Measurements from ENCODE around the gene TBC1D2. TPM values are rescaled to one million over a fixed set of nuclear protein-coding genes. Genes with fewer than 3 reads are reported as not detected.
A peak's percentile ranks its signal among the peaks of the same experiment; 100 is the strongest.

TBC1D2 gene
- total RNA-seq, 1 experiment from 2014 or later, result 58.4 TPM

DNA sequence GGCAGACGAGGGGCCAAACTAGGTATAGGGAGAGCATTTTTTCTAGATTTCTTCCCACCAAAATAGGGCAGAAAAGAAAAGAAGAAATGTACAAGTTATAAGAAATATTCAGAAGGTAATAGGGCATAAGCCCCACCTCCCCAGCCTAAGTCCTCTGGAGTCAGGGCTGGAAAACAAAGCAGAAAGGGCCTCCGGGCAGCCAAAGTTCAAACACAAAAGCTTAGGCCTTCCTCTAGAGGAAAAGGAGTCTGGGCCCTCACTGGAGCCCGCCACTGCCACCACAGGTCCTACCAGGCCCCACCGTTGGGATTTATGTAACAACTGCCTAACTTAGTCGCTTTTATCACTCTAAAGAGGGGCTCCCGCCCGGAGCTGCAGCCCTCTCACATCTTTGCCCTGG lies 27.6 kb downstream of the TBC1D2 start:
- peaks cover 29% of the 10 kb centered on the region for H3K4me1 Mint-ChIP-seq (ENCODE audit: insufficient read depth, unreplicated experiment)
- no peak for DNase-seq (ENCODE audit: unreplicated experiment)
- no peak overlapping the region for H3K27ac Mint-ChIP-seq (ENCODE audit: low read depth, unreplicated experiment)
- H3K9me3 Mint-ChIP-seq (ENCODE audit: unreplicated experiment), result no peaks in the 10 kb centered on the region
- BruUV-seq (replicated peaks), result no TSS peak
- peaks cover 77% of the 10 kb centered on the region for H3K36me3 Mint-ChIP-seq (ENCODE audit: insufficient read depth, unreplicated experiment)
- CTCF ChIA-PET, result interaction anchor here (0.6 to 1.6 kb wide), 4 partner anchors 17 to 548 kb away, joined by 3 to 5 read pairs (median 4); no protein-coding TSS in a partner anchor
- TF ChIP-seq, protein P1, sequence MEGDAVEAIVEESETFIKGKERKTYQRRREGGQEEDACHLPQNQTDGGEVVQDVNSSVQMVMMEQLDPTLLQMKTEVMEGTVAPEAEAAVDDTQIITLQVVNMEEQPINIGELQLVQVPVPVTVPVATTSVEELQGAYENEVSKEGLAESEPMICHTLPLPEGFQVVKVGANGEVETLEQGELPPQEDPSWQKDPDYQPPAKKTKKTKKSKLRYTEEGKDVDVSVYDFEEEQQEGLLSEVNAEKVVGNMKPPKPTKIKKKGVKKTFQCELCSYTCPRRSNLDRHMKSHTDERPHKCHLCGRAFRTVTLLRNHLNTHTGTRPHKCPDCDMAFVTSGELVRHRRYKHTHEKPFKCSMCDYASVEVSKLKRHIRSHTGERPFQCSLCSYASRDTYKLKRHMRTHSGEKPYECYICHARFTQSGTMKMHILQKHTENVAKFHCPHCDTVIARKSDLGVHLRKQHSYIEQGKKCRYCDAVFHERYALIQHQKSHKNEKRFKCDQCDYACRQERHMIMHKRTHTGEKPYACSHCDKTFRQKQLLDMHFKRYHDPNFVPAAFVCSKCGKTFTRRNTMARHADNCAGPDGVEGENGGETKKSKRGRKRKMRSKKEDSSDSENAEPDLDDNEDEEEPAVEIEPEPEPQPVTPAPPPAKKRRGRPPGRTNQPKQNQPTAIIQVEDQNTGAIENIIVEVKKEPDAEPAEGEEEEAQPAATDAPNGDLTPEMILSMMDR (IDR thresholded peaks at IDR 0.05; ENCODE audit: unreplicated experiment), result no peak
- H3K27me3 Mint-ChIP-seq (ENCODE audit: insufficient read depth, unreplicated experiment), result no peaks in the 10 kb centered on the region
- no peak overlapping the region for H3K4me3 Mint-ChIP-seq (ENCODE audit: unreplicated experiment)
- POLR2A ChIA-PET, result interaction anchor here (1.0 kb wide), 1 partner anchor 25 kb away, joined by 3 read pairs; no protein-coding TSS in a partner anchor
- intact Hi-C loops (cut with micrococcal nuclease), result no loop called here

DNA sequence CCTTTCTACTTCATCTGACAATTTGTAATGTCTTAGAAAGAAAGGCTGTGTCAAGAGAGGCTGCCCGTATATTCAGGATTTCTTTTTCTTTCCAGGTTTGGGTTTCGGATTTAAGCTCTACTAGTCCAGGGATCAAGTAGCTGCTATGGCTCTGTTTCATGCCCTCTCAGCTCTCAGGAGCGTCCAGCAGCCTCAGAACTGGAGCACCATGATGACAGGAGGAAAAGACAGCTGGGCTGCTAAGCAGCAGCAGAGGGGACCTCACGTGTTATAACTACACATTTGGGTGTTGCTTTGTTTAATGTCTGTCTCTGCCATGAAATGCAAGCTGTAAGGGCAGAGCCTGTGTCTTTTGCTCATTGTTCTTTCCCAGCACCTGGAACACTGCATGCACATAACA lies 28.5 kb downstream of the TBC1D2 start:
- intact Hi-C loops (cut with micrococcal nuclease), result no loop called here
- POLR2A ChIA-PET, result no interaction called here
- no peak for DNase-seq (ENCODE audit: unreplicated experiment)
- no peaks in the 10 kb centered on the region for H3K27me3 Mint-ChIP-seq (ENCODE audit: insufficient read depth, unreplicated experiment)
- H3K9me3 Mint-ChIP-seq (ENCODE audit: unreplicated experiment), result no peaks in the 10 kb centered on the region
- H3K4me3 Mint-ChIP-seq (ENCODE audit: unreplicated experiment), result no peak overlapping the region
- CTCF ChIA-PET, result interaction anchor here (0.8 to 1.6 kb wide), 2 partner anchors 21 to 25 kb away, joined by 3 read pairs; no protein-coding TSS in a partner anchor
- peaks cover 72% of the 10 kb centered on the region for H3K36me3 Mint-ChIP-seq (ENCODE audit: insufficient read depth, unreplicated experiment)
- H3K27ac Mint-ChIP-seq (ENCODE audit: low read depth, unreplicated experiment), result peak overlapping the region; percentile 85
- TF ChIP-seq, protein P1 (IDR thresholded peaks at IDR 0.05; ENCODE audit: unreplicated experiment), result no peak
- H3K4me1 Mint-ChIP-seq (ENCODE audit: insufficient read depth, unreplicated experiment), result peaks cover 35% of the 10 kb centered on the region
- no TSS peak for BruUV-seq (replicated peaks)

DNA sequence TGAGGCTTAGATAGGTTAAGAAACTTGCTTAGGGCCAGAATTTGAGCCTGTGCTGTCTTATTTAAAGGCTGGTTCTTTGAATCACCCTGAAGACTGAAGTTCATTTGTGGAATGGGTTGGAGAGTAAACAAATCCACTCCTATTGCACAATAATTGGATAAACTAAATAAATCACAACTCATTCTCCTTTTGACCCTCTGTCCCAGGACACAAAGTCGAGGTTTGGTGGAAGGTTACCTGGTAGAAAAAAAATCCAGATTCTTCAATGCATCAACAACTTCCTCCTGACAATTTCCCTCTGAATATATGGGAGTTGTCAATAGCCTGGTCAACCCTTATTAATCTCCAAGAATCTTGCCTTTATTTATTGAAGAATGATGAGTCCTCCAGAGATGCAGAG lies 28.9 kb downstream of the TBC1D2 start:
- TF ChIP-seq, protein P1 (IDR thresholded peaks at IDR 0.05; ENCODE audit: unreplicated experiment), result no peak
- Mint-ChIP-seq H3K4me3 (ENCODE audit: unreplicated experiment) (no peak overlapping the region), H3K9me3 (ENCODE audit: unreplicated experiment) (no peaks in the 10 kb centered on the region), H3K27ac (ENCODE audit: low read depth, unreplicated experiment) (peak overlapping the region; percentile 85), H3K36me3 (ENCODE audit: insufficient read depth, unreplicated experiment) (peaks cover 72% of the 10 kb centered on the region), H3K4me1 (ENCODE audit: insufficient read depth, unreplicated experiment) (peaks cover 32% of the 10 kb centered on the region), H3K27me3 (ENCODE audit: insufficient read depth, unreplicated experiment) (no peaks in the 10 kb centered on the region)
- POLR2A ChIA-PET, result interaction anchor here (0.7 kb wide), 1 partner anchor 173 kb away, joined by 3 read pairs; no protein-coding TSS in a partner anchor
- intact Hi-C loops (cut with micrococcal nuclease), result no loop called here
- DNase-seq (ENCODE audit: unreplicated experiment), result peak; percentile 31
- BruUV-seq (replicated peaks), result no TSS peak
- CTCF ChIA-PET, result interaction anchor here (0.8 kb wide), 1 partner anchor 25 kb away, joined by 3 read pairs; no protein-coding TSS in a partner anchor

DNA sequence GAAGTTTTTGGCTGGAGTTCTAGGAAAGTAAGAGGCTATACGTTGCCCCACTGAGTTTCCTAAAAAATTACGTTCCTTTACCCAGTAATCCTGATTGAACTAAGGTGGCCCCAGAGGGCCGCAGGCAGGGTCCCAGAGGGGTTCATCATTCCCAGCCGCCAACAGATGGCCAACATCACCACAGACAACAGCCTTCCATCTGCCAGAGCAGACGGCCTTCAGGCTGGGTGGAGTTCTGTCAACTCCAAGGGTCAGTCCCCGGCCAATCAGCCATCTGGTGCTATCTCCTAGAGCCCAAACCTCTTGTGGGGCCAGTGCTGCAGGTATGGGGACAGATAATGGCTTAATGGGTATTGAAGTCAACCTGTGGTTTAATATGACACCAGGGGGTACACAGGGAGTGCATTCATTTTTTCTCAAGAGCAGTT lies 30.4 kb downstream of the TBC1D2 start:
- Mint-ChIP-seq H3K27ac (ENCODE audit: low read depth, unreplicated experiment) (peak overlapping the region; percentile 19), H3K4me3 (ENCODE audit: unreplicated experiment) (no peak overlapping the region), H3K36me3 (ENCODE audit: insufficient read depth, unreplicated experiment) (peaks cover 67% of the 10 kb centered on the region), H3K4me1 (ENCODE audit: insufficient read depth, unreplicated experiment) (peaks cover 32% of the 10 kb centered on the region), H3K9me3 (ENCODE audit: unreplicated experiment) (no peaks in the 10 kb centered on the region), H3K27me3 (ENCODE audit: insufficient read depth, unreplicated experiment) (no peaks in the 10 kb centered on the region)
- intact Hi-C loops (cut with micrococcal nuclease), result no loop called here
- TF ChIP-seq, protein P1 (IDR thresholded peaks at IDR 0.05; ENCODE audit: unreplicated experiment), result no peak
- POLR2A ChIA-PET, result interaction anchor here (2.3 to 5.3 kb wide), 3 partner anchors 10 to 30 kb away, joined by 9 to 91 read pairs (median 48); partner anchors contain the start of gene TBC1D2
- BruUV-seq (replicated peaks), result no TSS peak
- no peak for DNase-seq (ENCODE audit: unreplicated experiment)
- CTCF ChIA-PET, result interaction anchor here (1.1 kb wide), 1 partner anchor 31 kb away, joined by 5 read pairs; the partner anchor contains the start of gene TBC1D2
